GM19239 (cell line): ENCODE results near the gene LANCL3.
A peak's percentile ranks its signal among the peaks of the same experiment; 100 is the strongest.

ENCODE experiments used
- DNase-seq: peaks from one replicate; pipeline ENCODE4 v3.0.0; 2011; ENCODE audit warnings: low spot score; ENCODE audit not compliant: insufficient read length
- FAIRE-seq: peaks from 2 replicates; lab custom pipeline; 2011; peaks lifted over from hg19 to GRCh38; lab: Jason Lieb, UNC

Gene LANCL3

DNA sequence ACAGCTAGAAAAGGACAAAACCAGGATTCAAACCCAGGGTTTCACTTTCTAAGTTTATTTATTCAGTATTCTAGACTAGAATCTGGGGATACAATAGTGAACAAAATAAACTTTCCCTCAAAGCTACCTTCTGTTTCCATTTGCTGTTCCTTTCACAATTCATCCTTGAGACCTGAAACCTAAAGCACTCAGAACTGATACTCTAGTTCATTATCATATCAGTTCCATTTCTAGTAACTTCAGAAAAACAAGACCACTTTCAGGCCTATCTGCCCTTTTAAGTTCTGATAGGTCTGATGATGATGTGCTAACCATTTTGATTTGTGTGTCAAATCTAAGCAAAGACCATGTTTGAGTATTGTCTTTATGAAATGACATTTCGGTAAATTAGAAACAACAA is 106.3 kb downstream of the LANCL3 start:
- peak; percentile 85 for FAIRE-seq

DNA sequence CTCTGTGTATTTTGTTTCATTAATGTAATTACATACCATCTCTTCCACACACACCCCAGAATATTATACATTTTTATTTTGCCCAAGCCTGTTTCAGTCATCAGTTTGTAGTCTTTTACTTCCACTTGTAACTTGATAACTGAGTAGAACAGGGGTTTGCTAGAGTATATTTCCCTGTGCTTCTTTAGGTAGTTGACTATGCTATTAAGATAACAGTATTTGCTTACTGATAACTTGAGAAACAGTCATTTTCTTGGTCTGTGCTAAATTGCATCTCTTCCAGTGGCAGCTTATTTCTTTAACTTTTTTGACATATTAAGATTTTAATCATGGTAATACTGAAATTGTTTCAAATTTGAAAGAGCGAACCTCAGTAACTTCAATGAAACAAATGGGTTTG is 107.1 kb downstream of the LANCL3 start:
- no peak for FAIRE-seq
- DNase-seq, result no peak

More for the DNA sequence above, 106.3 kb downstream of the LANCL3 start:
- DNase-seq, result no peak

DNA sequence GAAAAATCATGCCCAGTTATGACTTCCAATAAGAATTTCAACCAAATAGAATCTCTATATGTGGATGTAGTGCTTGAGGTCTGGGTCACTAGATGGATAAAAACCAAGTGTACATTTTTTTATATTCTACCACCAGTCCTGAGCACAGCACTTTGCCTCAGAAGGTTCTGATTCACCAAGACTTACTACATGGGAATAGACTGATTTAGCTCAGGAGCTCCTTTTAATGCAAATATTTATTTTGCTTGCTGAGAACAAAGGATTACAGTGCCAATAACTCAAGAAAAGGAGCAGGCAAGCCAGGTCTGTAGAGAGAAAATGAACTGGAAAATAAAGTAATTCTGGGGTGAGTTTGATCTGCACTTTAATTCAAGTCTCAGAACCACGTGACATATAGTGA is 107.8 kb downstream of the LANCL3 start:
- no peak for FAIRE-seq
- no peak for DNase-seq

DNA sequence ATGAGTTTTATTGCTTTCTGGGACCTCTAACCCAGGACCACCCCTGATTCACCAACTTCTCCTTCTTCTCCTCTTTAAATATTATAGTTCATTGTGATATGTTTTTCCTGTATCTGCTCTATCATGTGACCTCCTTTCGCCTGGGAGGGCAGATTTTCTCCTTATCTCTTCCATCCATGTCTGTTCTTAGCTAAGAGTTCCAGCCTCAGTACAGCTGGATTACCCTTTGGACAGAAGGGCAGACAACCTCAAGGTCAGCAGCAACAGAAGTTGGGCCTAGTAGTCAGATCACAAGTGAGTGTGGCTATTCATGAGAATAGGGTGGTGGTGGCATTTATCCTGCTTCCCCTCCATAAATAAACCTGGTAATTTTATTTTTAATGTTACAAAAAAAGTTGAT is 108.4 kb downstream of the LANCL3 start:
- no peak for DNase-seq
- FAIRE-seq, result no peak

DNA sequence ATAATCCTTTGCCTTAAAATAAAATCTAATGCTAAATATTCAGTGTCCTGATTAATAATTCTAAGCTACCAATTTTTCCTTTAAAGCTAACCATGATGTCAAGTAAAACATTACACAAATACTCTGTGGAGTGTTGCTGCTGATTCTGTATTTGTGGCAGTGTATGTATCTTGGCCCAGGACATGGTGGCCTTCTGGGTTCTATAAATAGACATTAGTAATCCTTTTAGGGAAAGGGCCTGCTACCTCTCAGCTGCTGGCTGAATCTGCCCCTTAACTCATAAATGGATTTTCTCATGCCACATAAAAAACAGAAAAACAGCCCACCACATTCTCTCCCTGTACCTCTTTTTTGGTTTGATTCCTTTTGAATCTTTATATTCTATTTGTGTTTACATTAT is 113.0 kb downstream of the LANCL3 start:
- FAIRE-seq (no peak), DNase-seq (no peak)

DNA sequence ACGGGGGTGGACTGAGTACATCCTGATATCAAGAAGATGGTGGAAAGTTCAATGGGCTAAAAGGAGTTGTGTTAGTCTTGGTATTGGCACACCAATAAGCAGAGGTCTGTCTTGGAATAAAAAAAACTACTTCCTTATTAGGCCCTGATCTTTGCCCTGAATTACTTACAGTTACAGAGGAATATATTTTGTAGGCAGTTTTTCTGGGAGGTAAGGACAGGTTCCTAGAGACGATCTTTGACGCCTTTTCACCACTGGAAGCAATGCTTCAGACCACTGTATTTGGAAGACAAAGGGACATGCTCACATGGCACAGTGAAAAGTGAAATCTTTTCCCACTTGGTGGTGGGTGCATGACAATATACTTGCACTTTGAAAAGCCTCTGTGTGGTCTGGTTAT is 113.5 kb downstream of the LANCL3 start:
- DNase-seq (no peak), FAIRE-seq (no peak)

DNA sequence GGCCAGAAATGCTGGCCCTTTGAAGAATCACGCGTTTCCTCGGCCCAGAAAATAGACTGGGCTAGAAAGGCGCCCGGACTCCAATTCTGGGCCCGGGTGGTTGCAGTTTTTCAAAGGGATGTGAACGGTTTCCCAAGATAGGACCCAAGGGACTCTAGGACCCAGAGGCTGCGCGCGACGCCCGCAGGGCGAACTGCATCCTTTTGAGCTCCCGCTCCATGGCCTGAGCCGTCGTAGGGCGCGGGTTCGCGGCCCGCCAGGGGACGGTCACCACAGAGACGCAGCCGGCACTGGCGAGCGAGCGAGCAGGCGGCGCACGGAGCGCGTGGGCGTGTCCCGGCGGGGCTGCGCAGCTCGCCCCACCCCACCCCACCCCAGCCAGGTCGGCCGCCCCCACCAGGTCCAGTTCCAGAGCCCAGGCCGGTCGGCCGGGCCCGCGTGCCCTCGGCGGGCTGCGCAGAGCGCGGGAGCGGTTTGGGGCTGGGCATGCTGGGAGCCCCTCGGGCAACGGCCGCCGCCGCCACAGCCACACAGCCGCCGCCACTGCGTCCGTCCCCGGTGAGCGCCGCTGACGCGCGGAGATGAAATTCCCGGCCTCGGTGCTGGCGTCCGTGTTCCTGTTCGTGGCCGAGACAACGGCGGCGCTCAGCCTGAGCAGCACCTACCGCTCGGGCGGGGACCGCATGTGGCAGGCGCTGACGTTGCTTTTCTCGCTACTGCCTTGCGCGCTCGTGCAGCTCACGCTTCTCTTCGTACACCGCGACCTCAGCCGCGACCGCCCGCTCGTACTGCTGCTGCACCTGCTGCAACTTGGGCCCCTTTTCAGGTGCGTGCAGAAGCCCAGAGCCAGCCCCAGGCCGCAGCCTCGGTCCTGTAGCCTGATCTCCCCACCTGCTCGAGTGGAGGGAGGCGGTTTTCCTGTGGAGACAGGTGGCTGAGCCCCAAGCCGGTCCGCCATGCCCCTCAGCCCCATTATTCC is 114.2 kb downstream of the LANCL3 start, which contains the start of gene XK:
TSS of gene XK (plus strand) at position 411 of the 979 bp plus-strand sequence. CDS start at position 582, 171 bp downstream.
- FAIRE-seq (peak; percentile 37), DNase-seq (no peak)

DNA sequence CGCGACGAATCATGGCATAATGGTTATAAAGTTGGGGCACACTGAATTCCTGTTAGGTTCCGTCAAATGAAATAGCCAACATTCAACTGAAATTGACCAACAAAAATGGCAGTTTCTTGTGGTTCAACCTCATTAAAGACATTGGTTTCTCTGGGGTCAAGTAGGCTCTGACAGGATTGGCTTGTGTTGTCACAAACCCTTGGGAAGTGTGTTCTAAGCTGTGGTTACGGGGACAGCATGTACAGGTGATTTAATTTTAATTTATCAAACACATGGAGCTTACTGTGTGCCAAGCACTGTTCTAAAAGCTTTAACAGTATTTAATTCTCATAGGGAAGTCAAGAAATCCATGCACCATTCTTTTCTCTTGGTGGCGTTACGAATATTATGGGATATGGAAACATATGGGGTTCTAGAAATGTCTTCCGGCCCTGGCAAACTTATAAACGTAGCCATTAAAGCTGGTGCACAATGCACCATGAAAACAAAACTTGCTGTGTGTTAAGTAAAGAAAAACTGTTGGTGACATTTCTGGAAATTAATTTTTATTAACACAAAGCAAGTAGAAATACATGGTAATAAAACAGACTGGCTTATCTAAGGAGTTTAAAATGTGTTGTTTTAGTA is 115.0 kb downstream of the LANCL3 start:
- FAIRE-seq, result no peak
- no peak for DNase-seq

DNA sequence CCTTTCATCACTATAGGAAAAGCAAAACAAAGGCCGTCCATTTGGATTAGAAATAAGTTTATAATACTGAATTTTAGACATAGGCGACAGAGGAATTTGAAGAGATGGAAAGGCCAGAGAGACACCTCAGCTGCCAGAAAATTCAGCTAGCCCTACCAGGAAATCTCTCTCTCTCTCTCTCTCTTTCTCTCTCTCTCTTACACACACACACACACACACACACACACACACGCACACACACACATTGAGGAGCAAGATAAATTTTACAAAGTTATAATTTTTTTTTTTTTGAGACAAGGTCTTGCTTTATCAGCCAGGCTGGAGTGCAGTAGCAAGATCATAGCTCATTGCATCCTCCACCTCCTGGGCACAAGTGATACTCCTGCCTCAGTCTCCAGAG is 115.5 kb downstream of the LANCL3 start:
- no peak for FAIRE-seq
- DNase-seq, result no peak

DNA sequence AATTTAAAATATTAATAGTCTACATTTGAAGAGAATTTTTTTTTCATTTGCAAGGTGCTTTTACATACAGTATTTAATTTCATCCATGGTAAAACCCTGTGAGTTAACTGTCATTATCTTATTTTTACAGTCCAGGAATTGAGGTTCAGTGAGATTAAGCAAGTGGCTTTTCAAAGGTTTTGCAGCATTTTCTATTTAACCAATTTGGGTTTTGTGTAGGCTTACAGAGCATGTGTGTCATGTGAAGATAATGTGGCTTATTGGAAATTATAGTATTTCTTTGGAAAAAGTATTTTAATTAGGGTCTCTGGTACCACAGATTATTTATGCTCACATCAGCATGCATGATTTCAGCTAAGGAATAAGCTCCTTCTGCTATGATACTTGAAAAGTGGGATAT is 118.7 kb downstream of the LANCL3 start:
- FAIRE-seq (no peak), DNase-seq (no peak)

DNA sequence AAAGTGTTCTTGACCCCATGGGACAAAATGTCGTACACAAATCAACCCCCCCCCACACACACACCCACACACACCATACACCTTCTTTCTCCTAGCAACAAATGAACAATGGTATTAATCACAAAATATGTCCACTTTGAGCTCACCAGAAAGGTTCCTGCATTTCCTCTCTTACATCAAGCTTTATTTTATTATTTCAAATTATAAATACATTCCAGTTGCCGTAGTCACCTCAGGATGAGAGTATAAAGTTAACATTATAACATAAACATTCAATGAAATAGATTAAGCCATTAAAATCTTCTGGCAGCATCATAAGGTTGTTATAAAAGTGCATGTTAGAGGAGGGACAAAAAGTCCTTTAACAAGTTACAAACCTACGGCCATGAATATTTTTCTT is 121.5 kb downstream of the LANCL3 start:
- no peak for DNase-seq
- FAIRE-seq, result no peak

DNA sequence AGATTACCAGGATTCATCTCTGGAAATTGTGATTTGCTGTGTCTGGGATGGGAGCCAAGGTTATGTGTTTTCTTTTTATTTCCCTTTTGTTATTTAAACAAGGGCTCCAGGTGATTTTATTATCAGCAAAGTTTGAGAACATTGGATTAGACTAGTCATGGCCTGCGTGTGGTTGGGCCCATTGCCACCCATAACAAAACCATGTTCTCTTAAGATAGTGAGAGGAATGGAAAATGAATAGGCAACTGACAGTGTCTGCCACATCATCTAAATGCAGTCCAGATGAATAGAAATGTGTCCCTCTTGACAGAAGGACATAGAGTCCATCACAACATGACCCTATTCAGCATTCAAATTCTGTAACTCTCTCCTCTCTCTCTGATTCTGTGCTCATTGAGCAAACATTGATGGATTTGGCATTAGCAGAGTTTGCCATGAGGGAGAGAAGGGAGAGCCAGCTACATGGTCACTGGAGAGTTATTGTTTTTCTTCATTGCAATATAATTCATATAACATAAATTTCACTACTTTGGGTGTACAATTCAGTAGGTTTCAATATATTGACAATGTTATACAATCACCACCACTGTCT is 125.8 kb downstream of the LANCL3 start:
- FAIRE-seq (no peak), DNase-seq (no peak)

DNA sequence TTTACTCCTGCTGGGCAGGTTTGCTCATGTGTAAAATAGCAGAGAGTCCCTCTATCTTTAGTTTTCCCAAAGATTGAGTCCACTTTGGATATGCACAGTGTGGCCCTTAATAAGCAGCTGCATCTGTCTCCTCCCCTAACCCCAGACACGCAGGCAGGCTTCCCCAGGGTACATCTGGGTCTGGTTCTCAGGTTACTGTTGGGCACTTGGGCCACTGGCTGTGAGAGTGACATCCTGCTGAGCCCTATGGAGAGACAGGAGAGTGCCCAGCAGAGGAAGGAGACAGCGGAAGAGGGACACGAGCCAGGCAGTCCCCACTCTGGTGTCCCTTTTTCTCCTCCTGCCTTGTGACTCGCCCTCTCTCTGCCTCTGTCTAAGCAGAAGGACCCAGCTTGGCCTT is 130.1 kb downstream of the LANCL3 start:
- FAIRE-seq (no peak), DNase-seq (no peak)

DNA sequence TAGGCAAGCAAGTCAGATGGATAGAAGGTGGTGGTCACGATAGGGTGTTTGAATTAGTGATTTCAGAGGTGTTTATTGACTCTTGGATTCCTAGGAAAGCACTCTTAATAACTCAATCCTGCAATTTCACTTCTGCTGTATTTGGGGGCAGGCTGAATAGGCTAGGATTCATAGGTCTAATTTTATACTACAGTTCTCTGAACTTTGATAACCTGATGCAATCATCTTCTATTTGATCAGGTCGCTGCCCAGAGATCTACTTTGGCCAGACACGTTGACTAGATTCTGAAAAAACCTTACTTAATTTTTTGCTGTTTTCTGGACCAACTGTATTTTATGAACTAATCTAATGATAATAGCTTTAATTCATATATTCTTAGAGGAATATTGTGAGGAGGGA is 140.5 kb downstream of the LANCL3 start:
- FAIRE-seq, result no peak
- DNase-seq, result no peak

DNA sequence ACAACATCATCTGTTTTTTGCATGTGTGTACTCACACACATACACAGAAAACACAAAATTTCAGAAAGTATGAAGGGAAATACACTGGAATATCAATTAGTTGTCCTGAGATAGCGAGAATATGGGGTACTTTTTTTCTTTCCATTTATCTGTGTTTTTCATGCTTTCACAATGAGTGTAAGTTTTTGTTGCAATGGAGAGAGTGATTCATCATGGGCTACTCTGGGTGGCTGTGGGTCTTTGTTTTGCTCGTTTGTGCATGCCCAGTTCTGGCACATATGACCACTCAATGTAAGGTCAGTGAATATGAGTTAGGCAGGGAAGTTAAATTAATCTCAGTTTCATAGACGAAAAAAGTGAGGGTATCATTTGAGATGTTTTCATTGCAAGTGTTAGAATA is 141.0 kb downstream of the LANCL3 start:
- FAIRE-seq, result peak; percentile 14
- no peak for DNase-seq

DNA sequence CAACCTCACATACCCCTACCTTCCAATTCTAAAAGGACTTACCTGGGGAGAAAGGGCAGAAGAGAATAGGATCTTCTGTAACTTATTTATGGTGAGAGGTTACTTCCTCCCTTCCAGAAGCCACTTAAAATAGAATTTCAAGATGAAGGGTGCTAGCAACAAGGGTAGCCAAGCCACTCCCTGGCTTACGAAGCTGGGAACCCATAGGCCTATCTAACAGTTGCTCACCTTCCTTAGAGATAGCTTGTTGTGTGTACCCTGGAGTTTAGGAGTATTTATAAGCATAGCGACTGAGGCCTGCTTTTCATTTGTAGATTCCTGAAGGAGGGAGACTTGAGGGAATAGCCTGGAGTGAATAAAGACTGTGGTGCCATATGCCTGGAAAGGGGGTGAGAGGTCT is 143.0 kb downstream of the LANCL3 start:
- DNase-seq (no peak), FAIRE-seq (no peak)

DNA sequence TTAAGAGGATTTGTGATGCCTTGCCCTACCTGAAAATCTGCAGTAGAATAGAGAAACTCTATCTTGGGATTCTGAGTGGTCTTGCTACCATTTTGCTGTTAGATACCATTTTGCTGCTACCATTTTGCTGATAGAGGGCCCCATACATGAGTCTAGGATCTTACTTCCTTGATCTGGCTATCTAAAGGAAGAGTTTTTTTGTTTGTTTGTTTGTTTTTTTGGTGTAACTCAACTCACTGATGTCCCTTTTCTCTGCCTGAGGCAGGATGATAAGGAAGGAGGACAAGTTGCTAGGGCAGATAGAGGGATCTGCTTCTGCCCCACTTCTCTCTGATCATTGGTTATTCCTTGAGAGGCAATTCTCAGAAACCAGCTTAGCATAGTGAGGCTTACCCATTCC is 145.1 kb downstream of the LANCL3 start:
- DNase-seq (no peak), FAIRE-seq (no peak)

DNA sequence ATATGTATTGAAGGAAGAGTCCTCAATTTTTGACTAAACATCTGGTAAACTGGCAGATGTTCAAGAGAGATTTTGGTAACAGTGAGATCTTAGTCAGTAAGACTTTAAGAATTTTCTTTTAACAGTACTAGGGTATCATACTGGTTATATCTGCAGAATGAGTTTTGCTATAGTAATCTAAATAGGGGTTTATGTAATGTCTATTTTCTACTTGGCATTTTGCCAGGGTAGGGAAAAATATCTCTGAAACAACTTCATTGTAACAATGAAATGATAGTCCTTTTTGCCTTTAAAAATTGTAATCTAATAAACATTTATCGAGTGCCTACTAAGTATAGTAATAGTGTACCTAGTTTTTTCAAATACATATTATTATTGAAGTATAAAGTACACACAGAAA is 146.2 kb downstream of the LANCL3 start:
- DNase-seq (no peak), FAIRE-seq (no peak)

DNA sequence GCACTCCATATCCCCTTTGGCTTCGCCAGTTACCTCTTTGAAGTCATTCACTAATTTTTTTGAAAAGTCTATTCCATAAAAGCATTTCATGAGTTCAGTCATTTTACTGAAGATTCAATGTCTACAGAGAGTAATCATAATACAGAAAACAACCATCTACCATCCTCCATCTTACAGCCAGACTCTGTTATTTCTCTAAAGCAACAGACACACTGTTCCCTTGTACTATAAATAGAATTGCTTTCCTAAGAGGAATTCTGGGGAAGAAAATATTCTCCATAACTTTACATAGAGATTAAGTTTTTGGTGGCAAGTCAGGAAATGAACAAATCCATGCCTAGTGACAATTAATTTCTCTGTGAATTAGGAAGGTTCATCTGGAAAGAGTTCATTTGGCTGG is 151.1 kb downstream of the LANCL3 start:
- FAIRE-seq (no peak), DNase-seq (no peak)

DNA sequence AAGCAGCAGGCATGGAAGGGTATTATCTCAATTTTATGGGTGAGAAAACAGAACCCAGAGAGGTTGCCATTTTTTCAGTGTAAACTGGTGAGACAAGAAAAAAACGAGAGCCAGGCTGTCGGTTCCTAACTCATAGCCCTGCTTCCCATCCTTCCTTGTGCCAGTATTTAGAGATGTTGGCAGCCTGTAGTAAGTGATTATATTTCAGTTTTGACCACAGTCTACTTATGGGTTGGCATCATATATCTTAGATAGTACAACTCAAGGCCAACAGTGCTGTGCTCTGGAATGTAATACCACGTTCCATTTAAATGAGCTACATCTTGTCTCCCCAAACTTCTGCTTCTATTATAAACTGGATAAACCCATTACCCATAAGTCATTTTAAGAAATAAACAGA is 154.9 kb downstream of the LANCL3 start:
- DNase-seq (no peak), FAIRE-seq (no peak)
